ENCODE data around the gene CHRNA5.

The CHRNA5 gene

GRCh38 chr15:78620527-78621421, 55.5 kb downstream of the CHRNA5 start, which contains the start of gene CHRNA3:
TSS of gene CHRNA3 (minus strand) at chr15:78620996. CDS start at chr15:78620794, 202 bp downstream.
- H3K27me3 ChIP-seq (ENCODE audit: low read depth, low read length): peaks cover 22% of the 10 kb centered on the region
- H3K36me3 ChIP-seq (ENCODE audit: control insufficient read depth in 1 of 2, insufficient read depth in 2 of 2, low read length in 2 of 2): no peaks in the 10 kb centered on the region
- H3K4me1 ChIP-seq (ENCODE audit: control insufficient read depth in 1 of 2, insufficient read depth in 2 of 2, low read length in 2 of 2): peaks cover 0 to 21% of the 10 kb centered on the region in 2 donors
- H3K9me3 ChIP-seq (ENCODE audit: control insufficient read depth in 1 of 2, low read length in 2 of 2): no peaks in the 10 kb centered on the region
- no peak within 1 kb of the TSS for H3K27ac ChIP-seq (ENCODE audit: low read length)
- H3K4me3 ChIP-seq (ENCODE audit: low read depth in 1 of 2, low read length in 2 of 2): peak within 1 kb of the TSS; percentile 33 to 63

GRCh38 chr15:78621810-78622402, 56.6 kb downstream of the CHRNA5 start:
- H3K36me3 ChIP-seq (ENCODE audit: control insufficient read depth in 1 of 2, insufficient read depth in 2 of 2, low read length in 2 of 2): no peaks in the 10 kb centered on the region
- no peaks in the 10 kb centered on the region for H3K9me3 ChIP-seq (ENCODE audit: control insufficient read depth in 1 of 2, low read length in 2 of 2)
- H3K27me3 ChIP-seq (ENCODE audit: low read depth, low read length): peaks cover 22% of the 10 kb centered on the region
- H3K4me1 ChIP-seq (ENCODE audit: control insufficient read depth in 1 of 2, insufficient read depth in 2 of 2, low read length in 2 of 2): peaks cover 0 to 21% of the 10 kb centered on the region in 2 donors
- no peak overlapping the region for H3K27ac ChIP-seq (ENCODE audit: low read length)
- no peak overlapping the region for H3K4me3 ChIP-seq (ENCODE audit: low read depth in 1 of 2, low read length in 2 of 2)

GRCh38 chr15:78623786-78624497, 58.6 kb downstream of the CHRNA5 start:
- no peaks in the 10 kb centered on the region for H3K9me3 ChIP-seq (ENCODE audit: control insufficient read depth in 1 of 2, low read length in 2 of 2)
- H3K4me3 ChIP-seq (ENCODE audit: low read depth in 1 of 2, low read length in 2 of 2): no peak overlapping the region
- peaks cover 21% of the 10 kb centered on the region for H3K27me3 ChIP-seq (ENCODE audit: low read depth, low read length)
- no peak overlapping the region for H3K27ac ChIP-seq (ENCODE audit: low read length)
- H3K4me1 ChIP-seq (ENCODE audit: control insufficient read depth in 1 of 2, insufficient read depth in 2 of 2, low read length in 2 of 2): peaks cover 0 to 19% of the 10 kb centered on the region in 2 donors
- H3K36me3 ChIP-seq (ENCODE audit: control insufficient read depth in 1 of 2, insufficient read depth in 2 of 2, low read length in 2 of 2): no peaks in the 10 kb centered on the region

GRCh38 chr15:78624651-78625590, 59.6 kb downstream of the CHRNA5 start:
- H3K4me3 ChIP-seq (ENCODE audit: low read depth in 1 of 2, low read length in 2 of 2): no peak overlapping the region
- peaks cover 0 to 11% of the 10 kb centered on the region in 2 donors for H3K4me1 ChIP-seq (ENCODE audit: control insufficient read depth in 1 of 2, insufficient read depth in 2 of 2, low read length in 2 of 2)
- no peaks in the 10 kb centered on the region for H3K9me3 ChIP-seq (ENCODE audit: control insufficient read depth in 1 of 2, low read length in 2 of 2)
- H3K27me3 ChIP-seq (ENCODE audit: low read depth, low read length): peaks cover 12% of the 10 kb centered on the region
- H3K36me3 ChIP-seq (ENCODE audit: control insufficient read depth in 1 of 2, insufficient read depth in 2 of 2, low read length in 2 of 2): no peaks in the 10 kb centered on the region
- H3K27ac ChIP-seq (ENCODE audit: low read length): no peak overlapping the region

- no peaks in the 10 kb centered on the region for H3K36me3 ChIP-seq (ENCODE audit: control insufficient read depth in 1 of 2, insufficient read depth in 2 of 2, low read length in 2 of 2)
- no peak overlapping the region for H3K4me3 ChIP-seq (ENCODE audit: low read depth in 1 of 2, low read length in 2 of 2)
- H3K9me3 ChIP-seq (ENCODE audit: control insufficient read depth in 1 of 2, low read length in 2 of 2): no peaks in the 10 kb centered on the region
- no peak overlapping the region for H3K27ac ChIP-seq (ENCODE audit: low read length)
- H3K4me1 ChIP-seq (ENCODE audit: control insufficient read depth in 1 of 2, insufficient read depth in 2 of 2, low read length in 2 of 2): peaks cover 0 to 3% of the 10 kb centered on the region in 2 donors
- H3K27me3 ChIP-seq (ENCODE audit: low read depth, low read length): peaks cover 7% of the 10 kb centered on the region
These were observed 60.4 kb downstream of the CHRNA5 start for GRCh38 chr15:78625606-78626280.

- no peaks in the 10 kb centered on the region for H3K36me3 ChIP-seq (ENCODE audit: control insufficient read depth in 1 of 2, insufficient read depth in 2 of 2, low read length in 2 of 2)
- H3K27me3 ChIP-seq (ENCODE audit: low read depth, low read length): peaks cover 7% of the 10 kb centered on the region
- H3K9me3 ChIP-seq (ENCODE audit: control insufficient read depth in 1 of 2, low read length in 2 of 2): no peaks in the 10 kb centered on the region
- no peak overlapping the region for H3K4me3 ChIP-seq (ENCODE audit: low read depth in 1 of 2, low read length in 2 of 2)
- no peaks in the 10 kb centered on the region for H3K4me1 ChIP-seq (ENCODE audit: control insufficient read depth in 1 of 2, insufficient read depth in 2 of 2, low read length in 2 of 2)
- H3K27ac ChIP-seq (ENCODE audit: low read length): no peak overlapping the region
These were observed 61.2 kb downstream of the CHRNA5 start for GRCh38 chr15:78626381-78626995.

- Histone ChIP-seq H3K9me3 (ENCODE audit: control insufficient read depth in 1 of 2, low read length in 2 of 2) (no peaks in the 10 kb centered on the region), H3K36me3 (ENCODE audit: control insufficient read depth in 1 of 2, insufficient read depth in 2 of 2, low read length in 2 of 2) (no peaks in the 10 kb centered on the region), H3K4me1 (ENCODE audit: control insufficient read depth in 1 of 2, insufficient read depth in 2 of 2, low read length in 2 of 2) (no peaks in the 10 kb centered on the region), H3K27me3 (ENCODE audit: low read depth, low read length) (peaks cover 1% of the 10 kb centered on the region), H3K27ac (ENCODE audit: low read length) (no peak overlapping the region), H3K4me3 (ENCODE audit: low read depth in 1 of 2, low read length in 2 of 2) (no peak overlapping the region)
These were observed 62.0 kb downstream of the CHRNA5 start for GRCh38 chr15:78627348-78627747.

GRCh38 chr15:78628227-78628626, 62.9 kb downstream of the CHRNA5 start:
- H3K36me3 ChIP-seq (ENCODE audit: control insufficient read depth in 1 of 2, insufficient read depth in 2 of 2, low read length in 2 of 2): no peaks in the 10 kb centered on the region
- no peak overlapping the region for H3K27ac ChIP-seq (ENCODE audit: low read length)
- H3K9me3 ChIP-seq (ENCODE audit: control insufficient read depth in 1 of 2, low read length in 2 of 2): peaks cover 0 to 5% of the 10 kb centered on the region in 2 donors
- H3K4me3 ChIP-seq (ENCODE audit: low read depth in 1 of 2, low read length in 2 of 2): no peak overlapping the region
- H3K27me3 ChIP-seq (ENCODE audit: low read depth, low read length): no peaks in the 10 kb centered on the region
- no peaks in the 10 kb centered on the region for H3K4me1 ChIP-seq (ENCODE audit: control insufficient read depth in 1 of 2, insufficient read depth in 2 of 2, low read length in 2 of 2)

GRCh38 chr15:78629031-78629715, 63.9 kb downstream of the CHRNA5 start:
- Histone ChIP-seq H3K4me3 (ENCODE audit: low read depth in 1 of 2, low read length in 2 of 2) (no peak overlapping the region), H3K27ac (ENCODE audit: low read length) (no peak overlapping the region), H3K27me3 (ENCODE audit: low read depth, low read length) (no peaks in the 10 kb centered on the region), H3K9me3 (ENCODE audit: control insufficient read depth in 1 of 2, low read length in 2 of 2) (peaks cover 0 to 13% of the 10 kb centered on the region in 2 donors), H3K36me3 (ENCODE audit: control insufficient read depth in 1 of 2, insufficient read depth in 2 of 2, low read length in 2 of 2) (no peaks in the 10 kb centered on the region), H3K4me1 (ENCODE audit: control insufficient read depth in 1 of 2, insufficient read depth in 2 of 2, low read length in 2 of 2) (no peaks in the 10 kb centered on the region)

Data from muscle layer of duodenum (tissue), 2 donors.